GM19372 (cell line): ENCODE measurements around the gene SS18L1.
A peak's percentile ranks its signal among the peaks of the same experiment; 100 is the strongest.

ENCODE experiments used
- ATAC-seq: cut with Tn5 transposase; IDR thresholded peaks from one replicate; pipeline ENCODE4 v1.9.1; 2021; ENCODE audit warnings: mild to moderate bottlenecking, low read depth, moderate library complexity; ENCODE audit not compliant: unreplicated experiment

SS18L1 gene

DNA sequence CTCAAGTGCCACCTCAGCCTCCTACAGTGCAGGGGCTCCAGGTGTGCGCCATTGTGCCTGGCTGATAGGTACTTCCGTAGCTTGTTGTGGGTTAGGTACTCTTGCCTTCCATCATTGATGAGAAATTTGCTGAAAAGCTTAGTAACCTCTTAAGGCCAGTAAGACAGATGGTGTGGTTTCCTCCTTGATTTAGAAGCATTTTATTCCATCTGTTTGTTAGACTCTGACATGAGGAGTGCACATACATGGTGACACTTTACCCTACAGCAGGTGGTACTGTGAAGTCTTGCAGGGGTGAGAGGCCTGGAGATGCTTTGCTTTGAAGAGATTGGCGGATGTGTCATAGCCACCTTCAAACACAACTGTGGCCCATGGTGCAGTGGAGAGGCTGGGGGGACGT, 24.5 kb downstream of the SS18L1 start:
- ATAC-seq, result no peak

DNA sequence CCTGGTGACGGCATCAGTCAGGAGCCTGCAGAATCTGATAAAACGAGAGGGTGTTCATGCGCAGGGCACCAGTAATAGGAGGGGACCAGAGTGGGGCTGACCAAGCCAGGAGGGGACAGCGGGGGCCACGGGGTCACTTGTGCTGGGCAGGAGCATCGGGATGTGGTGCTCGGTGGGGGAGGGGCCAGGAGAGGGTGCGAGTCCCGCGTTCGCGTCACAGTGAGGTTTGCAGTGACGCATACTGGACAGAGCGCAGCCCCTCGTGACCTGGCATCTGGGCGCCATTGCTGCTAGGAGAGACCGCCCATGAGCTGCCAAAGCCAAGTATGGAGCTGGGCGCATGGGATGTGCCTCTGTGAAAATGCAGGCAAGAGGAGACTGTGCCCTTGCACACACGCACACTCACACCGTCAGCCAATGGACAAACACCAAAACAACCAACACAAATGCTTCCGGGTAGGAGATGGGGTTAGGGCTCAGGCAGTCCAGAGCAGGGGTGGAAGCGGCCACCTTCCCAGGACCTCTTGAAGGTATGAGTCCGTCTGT, 25.4 kb downstream of the SS18L1 start:
- ATAC-seq, result no peak

DNA sequence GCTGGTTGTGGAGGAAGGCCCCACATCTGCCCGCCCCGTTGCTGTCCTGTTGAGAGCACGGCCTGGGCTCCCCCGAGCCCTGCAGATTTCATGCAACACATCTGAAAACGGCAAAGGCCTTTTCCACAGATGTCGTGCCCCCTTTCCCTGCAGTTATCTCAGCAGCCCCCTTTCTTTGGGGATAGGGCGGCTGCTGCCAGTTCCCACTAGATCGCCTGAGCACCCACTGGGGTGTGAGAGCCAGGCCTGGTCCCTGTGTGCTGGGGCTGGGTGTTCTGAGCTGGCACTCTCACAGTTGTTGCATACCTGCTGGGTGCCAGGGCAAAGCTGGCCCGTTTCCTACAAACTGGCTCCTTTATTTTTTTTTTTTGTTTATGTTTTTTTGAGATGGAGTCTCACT, 27.0 kb downstream of the SS18L1 start:
- ATAC-seq, result no peak

DNA sequence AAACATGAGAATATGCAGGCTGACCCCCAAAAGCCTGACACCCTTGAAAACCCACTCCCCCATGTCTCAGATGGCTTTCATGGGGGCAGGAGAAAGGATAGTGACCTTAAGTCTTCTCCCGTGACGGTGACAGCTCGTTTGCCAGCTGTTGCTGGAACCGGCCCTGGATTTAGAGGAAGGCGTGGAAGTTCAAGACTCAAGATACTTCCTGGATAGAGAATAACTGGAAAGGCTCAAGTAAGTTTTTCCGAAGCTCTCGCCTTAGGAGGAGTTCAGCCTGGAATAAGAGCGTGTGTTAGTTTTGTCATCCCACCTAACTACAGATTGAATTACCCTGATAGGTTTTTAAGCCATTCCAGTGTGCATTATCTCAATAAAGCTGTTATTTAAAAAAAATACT, 27.7 kb downstream of the SS18L1 start:
- no peak for ATAC-seq

DNA sequence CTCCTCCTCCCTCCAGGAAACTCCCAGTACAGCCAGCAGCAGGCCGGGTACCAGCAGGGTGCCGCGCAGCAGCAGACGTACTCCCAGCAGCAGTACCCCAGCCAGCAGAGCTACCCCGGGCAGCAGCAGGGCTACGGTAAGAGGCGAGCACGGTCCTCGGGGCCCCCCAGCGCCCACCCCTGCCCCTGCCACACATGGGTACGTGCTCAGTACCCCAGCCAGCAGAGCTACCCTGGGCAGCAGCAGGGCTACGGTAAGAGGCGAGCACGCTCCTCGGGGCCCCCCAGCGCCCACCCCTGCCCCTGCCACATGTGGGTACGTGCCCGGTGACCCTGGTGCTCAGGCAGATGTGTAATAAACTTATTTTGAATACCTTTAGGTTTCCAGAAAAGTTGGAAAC, 29.1 kb downstream of the SS18L1 start:
- ATAC-seq, result no peak

DNA sequence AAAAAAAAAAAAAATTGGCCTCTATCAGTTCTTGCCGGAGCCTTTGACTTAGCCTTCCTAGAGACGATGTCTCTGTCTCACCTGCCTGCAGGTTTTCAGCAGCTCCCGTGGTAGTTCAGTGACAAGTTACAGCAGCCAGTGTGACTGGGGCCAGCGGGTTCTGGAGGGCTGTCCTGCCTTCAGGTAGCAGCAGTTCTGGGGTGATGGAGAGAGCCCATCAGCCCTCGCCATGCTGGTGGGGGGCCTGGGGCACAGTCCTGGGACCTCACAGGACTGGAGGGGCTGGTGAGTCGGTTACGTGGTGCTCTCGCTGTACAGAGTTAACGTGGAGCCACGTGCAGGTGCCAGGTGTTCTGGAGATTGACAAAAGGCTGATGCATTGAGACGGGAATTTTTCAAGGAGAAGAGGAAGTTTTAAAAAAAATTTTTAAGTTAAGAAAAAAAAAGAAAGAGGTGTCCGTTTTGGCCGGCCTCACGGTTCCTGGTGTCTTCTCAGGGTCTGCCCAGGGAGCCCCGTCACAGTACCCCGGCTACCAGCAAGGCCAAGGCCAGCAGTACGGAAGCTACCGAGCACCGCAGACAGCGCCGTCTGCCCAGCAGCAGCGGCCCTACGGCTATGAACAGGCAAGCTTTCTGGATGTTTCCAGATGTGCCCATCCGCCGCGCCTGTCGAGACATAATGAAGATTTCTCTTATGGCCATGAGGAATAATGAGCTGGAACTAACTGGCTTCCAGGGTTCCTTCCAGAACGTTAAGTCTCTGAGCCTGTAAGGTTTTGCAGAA, 30.6 kb downstream of the SS18L1 start:
- ATAC-seq, result no peak

DNA sequence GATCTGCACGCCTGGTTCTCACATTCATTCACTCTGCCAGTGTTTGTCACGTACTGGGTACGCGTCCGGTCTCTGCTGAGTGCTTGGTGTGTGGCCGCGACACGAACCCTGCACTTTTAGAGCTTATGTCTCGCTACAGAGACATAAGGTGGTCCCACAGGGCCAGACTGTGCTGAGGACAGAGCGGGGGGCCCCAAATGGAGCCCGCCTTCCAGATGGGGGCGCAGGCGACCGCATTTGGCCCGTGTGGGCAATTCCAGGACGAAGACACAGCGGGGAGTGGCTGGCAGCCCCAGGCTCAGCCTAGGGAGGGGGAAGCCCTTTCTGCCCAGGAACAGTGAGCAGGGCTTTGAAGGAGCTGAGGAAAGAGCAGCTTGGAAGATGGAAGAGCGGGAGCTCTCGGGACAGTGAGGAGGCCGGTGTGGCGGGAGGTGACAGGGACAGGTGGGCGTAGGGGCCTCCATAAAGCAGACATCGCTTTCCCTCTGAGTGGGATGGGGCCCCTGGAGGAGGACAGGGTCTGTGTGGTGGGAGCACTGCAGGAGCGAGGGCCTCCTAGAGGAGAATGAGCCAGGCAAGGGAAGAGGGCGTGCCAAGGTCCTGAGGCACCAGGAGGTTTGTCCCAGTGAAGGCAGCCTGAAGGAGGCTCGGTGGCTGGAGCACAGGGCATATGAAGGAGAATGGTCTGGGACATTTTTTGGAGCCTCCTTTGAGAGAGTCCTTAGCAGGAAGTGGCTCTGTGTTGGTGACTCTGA, 31.5 kb downstream of the SS18L1 start:
- no peak for ATAC-seq

DNA sequence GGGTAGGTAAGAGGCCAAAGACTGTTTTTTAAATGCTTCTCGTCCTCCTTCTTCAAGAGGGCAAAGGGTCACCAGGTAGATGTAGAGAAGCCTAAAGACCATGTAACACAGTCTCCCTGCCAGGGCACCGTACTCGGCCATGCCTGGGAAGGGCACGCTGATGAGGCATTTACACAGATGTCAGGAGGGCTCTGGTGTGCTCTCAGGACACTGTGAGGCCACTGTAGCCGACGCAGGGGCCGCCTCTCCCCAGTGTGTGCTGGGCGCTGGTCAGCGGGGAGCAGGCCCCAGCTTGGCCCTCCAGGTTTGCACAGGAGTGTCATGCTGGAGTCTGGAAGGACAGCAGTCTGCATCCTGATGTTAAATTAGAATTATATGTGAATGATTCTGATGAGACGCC, 32.1 kb downstream of the SS18L1 start:
- ATAC-seq, result no peak

DNA sequence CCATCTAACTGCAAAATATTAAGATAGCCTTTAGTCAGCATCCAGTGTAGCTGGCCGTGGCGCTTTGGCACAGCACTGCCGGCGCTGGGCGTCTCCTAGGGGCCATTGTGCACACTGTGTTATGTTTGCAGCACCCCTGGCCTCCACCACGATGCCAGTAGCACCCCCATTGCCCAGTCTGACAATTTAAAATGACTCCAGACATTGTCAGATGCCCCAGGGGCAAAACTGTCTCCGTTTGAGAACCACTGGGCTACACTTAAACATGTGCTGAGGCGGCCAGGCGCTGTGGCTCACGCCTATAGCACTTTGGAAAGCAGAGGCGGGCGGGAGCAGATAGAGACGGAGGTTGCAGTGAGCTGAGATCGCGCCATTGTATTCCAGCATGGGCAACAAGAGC, 33.3 kb downstream of the SS18L1 start:
- ATAC-seq, result no peak

DNA sequence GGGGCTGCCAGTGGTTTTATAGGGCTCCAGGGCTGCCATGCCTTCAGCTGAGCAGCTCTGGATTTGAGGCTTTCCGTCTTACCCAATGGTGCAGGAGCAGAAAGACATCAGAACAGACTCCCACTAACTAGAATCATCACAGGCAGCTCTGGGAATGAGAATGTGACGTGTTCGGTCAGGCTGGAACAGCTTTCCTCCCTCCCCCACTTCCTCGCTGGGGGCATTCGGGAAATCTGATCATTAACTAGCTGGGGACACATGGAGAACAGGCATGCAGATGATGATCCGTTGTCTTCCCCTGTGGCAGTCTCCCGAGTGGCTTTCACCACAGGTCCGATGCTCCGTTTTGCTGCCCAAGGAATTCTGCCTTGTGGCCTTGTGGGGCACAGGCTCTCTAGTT, 33.7 kb downstream of the SS18L1 start:
- ATAC-seq, result no peak

DNA sequence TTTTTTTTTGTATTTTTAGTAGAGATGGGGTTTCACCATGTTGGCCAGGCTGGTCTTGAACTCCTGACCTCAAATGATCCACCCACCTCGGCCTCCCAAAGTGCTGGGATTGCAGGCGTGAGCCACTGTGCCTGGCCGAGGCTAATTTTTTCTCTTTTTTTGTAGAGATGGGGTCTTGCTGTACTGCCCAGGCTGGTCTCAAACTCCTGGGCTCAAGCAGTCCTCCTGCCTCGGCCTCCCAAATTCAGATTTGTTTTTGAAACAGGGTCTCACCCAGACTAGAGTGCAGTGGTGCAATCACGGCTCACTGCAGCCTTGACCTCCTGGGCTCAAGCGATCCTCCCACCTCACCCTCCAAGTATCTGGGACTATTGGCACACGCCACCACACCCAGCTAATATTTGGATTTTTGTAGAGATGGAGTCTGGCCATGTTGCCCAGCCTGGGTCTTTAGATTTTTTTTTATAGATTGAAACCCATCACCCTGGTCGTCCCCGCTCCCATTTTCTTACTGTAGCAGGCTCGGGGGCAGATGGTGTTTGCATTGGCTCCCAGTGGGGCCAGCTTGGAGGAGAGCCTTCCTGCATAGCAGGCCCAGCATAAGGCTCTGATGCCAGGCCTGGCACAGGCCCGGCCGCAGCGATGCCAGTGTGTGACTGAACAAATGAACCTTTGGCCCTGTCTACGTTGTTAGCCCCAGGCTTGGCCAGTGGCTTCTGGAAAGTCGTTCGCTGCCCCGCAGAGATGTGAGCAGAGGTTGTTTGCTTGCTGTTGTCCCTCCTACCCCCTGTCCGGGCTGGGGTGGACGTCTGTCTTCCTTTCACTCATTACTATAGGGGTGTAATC, 35.0 kb downstream of the SS18L1 start:
- ATAC-seq, result no peak

DNA sequence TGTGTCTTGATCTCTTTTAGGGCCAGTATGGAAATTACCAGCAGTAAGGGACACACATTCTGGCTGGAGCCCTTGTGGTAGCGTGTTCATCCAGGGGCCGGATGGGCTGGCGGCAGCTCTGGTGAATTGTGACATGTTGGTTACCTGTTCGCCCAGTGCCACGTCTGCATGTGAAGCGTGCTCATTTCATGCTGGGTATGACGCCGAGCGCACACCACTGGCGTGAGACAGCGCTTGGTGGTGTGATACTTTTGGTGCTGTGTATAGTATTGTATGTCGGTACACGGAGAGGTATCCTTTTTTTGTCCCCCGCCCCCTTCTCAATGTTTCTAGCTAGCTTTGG, 35.6 kb downstream of the SS18L1 start:
- ATAC-seq, result no peak

DNA sequence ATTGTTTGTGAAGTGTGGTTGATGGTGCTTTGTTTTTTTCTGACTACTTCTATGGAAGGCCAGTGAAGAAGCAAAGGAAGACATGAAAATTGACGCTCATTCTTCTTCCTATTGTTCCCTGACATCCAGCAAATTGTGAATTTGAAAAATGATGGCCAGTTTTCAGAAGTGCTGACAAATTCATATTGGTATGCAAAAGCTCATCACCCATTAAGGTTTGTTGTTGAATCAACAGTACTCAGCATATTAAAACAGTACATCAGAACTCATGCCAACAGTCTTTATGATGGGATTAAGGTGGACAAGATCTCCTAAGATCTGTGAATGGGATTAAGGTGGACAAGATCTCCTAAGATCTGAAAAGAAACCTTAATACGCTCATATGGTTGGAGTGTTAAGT, 38.2 kb downstream of the SS18L1 start:
- no peak for ATAC-seq

DNA sequence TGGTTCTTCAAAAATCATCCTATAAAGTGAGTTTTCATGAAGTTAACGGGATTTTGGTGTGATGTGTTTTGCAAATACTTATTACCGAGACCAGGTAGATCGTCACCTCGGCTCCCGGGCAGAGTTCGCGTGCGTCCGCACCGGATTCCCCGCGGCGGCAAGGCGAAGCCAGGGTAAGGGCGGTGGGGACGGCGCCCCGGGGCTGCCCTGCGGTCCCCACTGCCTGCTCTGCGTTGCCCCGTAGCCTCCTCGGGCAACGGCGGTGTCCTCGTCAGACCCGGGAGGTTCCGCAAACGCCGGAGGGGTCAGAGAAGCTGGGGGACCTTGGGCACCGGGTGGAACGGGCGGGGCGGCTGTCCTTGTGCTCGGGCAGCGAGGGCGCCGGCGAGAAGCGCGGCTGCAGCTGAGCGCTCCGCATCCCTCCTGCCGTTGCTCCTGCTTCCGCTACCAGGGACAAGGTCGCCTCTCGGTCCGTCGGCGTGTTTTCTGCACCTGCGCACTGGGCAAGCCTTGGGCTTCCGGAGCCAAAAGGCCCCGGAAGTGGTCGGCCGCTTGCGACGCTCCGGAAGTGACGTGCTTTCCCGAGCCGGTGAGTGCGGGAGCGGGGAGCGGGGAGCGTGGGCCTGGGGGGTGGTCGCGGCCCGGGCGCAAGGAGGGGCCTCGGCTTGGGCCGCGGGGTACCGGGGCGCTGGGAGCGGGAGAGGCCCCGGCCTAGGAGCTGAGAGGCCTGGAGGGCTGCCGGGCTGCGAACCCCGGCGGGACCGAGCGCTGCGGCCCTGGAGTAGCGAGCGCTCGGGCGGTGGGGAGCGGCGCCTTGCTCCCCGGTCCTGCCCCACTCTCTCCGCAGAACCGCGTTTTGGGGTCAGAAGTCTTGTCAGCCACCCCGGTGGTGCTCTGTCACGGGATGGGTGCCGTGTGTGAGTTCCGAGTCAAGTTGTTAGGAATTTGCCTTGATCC, 39.2 kb downstream of the SS18L1 start, which contains the start of gene MTG2:
TSS of gene MTG2 (plus strand) at position 560 of the 957 bp plus-strand sequence. CDS start 10,393 bp downstream, outside the sequence.
- peak; percentile 95 for ATAC-seq

DNA sequence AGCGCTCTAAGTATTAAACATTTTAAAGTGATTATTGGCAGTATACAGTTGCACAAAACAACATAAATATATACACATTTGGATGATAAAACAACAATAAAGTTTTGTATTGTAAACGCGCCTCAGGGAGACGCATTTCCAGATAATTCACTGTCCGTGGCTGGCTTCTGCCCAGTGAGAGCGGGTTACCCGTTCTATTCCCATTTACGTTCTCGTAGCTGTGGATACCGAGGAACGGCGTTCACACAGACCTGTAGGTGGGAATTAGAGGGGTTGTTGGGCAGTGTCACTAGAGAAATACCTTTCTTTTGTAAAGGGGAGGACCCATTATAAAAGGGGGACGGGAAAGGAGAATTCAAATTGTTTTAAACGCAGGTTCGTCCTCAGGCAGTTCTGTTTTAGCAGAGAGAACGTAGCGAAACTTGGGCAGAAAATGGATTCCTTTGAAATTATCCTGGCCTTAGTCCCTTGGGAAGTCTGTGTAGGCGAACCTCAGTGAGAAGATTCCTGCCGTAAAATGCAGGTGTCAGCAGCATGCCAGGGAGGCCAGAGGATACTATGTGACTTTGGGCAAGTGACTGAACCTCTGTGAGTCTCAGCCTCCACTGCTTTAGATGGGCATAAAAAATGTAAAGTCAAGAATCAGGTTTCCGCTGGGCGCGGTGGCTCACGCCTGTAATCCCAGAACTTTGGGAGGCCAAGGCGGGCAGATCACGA, 40.0 kb downstream of the SS18L1 start:
- no peak for ATAC-seq

DNA sequence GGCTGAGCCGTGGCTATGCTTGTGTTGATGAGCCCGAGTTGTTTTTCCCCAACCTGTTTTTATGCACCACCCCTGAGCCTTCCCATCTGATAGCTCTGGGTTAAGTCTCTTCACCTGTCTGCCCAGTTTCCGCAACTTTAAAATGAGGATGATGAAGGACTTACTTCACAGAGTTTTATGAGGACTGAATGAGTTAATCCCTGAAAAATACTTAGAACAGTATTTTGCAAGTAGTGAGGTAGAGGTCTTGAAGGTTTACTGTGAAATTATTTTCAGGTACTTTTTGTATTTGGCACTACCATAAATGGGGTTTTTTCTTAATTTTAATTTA, 42.5 kb downstream of the SS18L1 start:
- no peak for ATAC-seq

DNA sequence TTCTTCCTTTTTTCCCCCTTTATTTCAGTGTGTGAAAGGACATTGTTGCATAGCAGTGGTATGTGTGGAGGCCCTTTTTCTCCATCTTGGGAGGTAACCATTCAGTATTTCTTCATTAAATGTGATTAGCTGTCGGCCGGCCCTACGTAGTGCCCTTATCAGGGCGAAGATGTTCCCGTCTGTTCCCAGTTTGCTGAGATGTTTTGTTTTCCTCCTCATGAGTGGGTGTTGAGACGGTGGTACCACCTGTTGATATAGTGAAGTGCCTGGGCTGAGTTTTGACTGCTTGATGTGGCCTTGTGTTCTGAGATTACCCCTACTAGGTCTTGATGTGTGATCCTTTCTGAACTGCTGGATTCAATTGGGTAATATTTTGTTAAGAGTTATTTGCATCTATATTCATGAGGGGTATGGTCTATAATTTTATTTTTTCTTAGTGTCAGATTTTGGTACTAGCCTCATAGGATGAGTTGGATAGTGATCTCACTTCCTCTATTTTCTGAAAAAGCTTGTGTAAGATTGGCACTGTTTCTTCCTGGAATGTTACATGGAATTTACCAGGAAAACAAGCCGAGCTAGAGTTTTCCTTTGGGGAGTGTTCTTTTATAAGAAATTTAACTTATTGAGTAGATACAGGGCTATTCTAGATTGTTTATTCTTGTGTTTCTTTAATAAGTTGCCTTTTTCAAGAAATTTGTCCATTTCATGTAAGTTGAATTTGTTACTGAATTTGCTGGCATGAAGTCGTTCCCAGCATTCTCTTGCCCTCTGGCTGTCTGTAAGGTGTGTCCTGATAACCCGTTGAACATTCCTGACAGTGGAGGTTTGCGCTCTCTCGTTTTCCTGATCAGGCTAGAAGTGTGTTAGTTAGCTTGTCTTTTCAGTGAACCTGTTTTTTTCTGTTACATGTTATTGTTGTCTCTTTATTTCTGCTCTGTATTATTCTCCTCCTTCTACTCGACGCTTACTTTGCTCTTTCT, 43.6 kb downstream of the SS18L1 start:
- ATAC-seq, result no peak
